DMS 273 treated with DMSO at 0.1 percent for 48 hours (cell line): ENCODE data around the gene RIMS4.
A peak's percentile ranks its signal among the peaks of the same experiment; 100 is the strongest.

Experiments
- DNase-seq: peaks from one replicate; lab custom pipeline; 2025; lab: John Stamatoyannopoulos, UW

Gene RIMS4

DNA sequence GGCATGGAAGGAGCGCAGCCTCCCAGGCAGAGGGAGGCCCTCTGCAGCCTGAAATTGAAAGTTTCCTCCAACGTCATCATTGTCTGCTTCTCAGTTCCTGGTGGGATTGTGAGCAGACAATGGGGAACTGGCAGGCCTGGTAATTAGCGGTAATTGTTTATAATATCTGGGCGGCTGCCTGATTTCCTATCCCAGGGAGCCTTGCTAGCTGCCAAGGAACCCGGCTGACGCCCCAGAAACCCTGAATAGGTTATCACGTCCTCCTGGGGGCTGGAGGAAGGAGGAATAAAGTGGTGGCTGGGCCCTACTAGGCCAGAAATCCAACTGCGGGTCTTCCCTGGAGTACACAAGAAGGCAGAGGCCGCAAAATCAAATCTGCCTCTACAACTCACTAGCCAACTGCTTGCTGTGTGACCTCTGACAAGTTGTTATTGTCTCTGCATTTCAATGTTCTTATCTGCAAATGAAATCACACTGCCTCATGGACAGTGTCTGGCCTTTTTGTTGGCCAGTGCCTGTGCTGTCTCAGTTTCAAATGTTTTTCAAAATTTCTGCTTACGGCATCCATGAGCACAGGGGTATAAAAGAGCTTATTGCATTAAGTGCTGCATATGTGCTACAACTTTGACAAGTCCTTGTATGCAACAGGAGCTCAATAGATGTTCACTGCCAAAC lies 47.7 kb downstream of the RIMS4 start:
- no peak for DNase-seq

DNA sequence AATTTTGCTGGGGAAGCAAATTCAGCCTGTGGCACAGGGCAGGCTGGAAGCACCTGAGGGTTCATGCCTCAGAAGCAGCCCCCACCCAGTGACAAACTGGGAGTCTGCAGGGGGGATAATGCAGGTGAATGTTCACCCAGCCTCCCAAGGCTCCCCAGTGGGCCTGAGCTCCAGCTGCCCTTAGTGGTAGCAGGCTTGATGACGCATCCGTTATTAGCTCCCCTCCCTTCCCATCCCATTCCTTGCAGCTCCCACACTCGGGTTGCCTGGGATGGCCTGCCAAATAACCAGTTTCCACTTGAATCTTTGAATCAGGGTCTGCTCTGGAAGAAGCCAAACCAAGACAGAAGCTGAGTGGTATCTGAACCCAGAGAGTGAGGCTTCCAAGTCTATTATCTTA lies 48.9 kb downstream of the RIMS4 start:
- no peak for DNase-seq

DNA sequence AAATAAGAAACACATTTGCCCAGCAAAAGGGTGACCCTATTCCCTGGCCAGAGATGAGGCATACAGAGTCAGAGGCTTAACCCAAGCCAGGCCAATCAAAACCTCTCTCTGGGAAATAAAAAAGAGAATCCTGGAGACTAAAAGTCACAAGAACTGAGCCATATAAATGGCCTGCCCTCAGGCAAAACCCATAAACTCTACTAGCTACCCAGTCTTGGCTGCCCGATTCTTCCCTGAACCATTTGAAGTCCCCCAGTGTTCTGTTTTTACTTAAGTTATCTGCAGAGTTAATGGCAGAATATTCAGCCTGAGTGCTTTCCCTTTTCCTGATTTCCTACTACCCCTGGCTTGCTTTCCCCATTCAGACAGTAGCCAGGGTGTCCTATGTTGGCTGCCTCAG lies 50.8 kb downstream of the RIMS4 start:
- no peak for DNase-seq

- no peak for DNase-seq
These were observed 51.9 kb downstream of the RIMS4 start for GRCh38 chr20:44758247-44759101.

- no peak for DNase-seq
These were observed 53.4 kb downstream of the RIMS4 start for GRCh38 chr20:44756956-44757355.

GRCh38 chr20:44756011-44756688 lies 54.2 kb downstream of the RIMS4 start:
- no peak for DNase-seq

GRCh38 chr20:44754554-44754953 lies 55.8 kb downstream of the RIMS4 start:
- DNase-seq = no peak

GRCh38 chr20:44752099-44752931 lies 58.0 kb downstream of the RIMS4 start:
- DNase-seq = no peak

DNA sequence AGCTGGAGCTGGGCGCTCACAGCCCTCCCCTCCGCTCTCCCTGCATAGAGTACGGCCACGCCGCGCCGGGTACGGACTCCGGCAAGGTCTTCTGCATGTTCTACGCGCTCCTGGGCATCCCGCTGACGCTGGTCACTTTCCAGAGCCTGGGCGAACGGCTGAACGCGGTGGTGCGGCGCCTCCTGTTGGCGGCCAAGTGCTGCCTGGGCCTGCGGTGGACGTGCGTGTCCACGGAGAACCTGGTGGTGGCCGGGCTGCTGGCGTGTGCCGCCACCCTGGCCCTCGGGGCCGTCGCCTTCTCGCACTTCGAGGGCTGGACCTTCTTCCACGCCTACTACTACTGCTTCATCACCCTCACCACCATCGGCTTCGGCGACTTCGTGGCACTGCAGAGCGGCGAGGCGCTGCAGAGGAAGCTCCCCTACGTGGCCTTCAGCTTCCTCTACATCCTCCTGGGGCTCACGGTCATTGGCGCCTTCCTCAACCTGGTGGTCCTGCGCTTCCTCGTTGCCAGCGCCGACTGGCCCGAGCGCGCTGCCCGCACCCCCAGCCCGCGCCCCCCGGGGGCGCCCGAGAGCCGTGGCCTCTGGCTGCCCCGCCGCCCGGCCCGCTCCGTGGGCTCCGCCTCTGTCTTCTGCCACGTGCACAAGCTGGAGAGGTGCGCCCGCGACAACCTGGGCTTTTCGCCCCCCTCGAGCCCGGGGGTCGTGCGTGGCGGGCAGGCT lies 60.1 kb downstream of the RIMS4 start:
- no peak for DNase-seq

GRCh38 chr20:44748005-44748370 lies 62.4 kb downstream of the RIMS4 start:
- DNase-seq = no peak

GRCh38 chr20:44747166-44748004 lies 63.0 kb downstream of the RIMS4 start:
- peak; percentile 76 for DNase-seq

- DNase-seq = no peak
These were observed 63.8 kb downstream of the RIMS4 start for GRCh38 chr20:44746367-44747165.

GRCh38 chr20:44745598-44746366 lies 64.6 kb downstream of the RIMS4 start, which contains the start of gene KCNK15:
TSS of gene KCNK15 (plus strand) at chr20:44745865. CDS start at chr20:44745911, 46 bp downstream.
- no peak for DNase-seq

DNA sequence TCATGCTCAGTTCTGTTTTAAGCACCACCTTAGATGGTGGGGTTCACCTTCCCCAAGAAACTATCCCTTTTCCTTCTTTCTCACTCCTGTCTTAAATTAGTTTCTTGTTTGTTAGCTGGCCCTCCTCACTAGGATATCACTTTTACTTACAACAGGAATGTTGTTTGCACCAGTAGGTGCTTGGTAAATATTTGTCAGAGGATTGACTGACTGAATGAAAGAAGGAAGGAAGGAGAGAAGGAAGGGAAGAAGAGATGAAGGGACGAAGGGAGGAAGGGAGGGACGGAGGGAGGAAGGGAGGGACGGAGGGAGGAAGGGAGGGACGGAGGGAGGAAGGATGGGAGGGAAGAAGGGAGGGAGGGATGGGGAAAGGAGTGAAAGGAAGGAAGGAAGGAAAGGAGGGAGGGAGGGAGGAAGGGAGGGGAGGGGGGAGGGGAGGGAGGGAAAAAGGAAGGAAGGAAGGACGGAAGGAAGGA lies 65.2 kb downstream of the RIMS4 start:
- DNase-seq = no peak

GRCh38 chr20:44743916-44744655 lies 66.3 kb downstream of the RIMS4 start:
- DNase-seq = no peak

DNA sequence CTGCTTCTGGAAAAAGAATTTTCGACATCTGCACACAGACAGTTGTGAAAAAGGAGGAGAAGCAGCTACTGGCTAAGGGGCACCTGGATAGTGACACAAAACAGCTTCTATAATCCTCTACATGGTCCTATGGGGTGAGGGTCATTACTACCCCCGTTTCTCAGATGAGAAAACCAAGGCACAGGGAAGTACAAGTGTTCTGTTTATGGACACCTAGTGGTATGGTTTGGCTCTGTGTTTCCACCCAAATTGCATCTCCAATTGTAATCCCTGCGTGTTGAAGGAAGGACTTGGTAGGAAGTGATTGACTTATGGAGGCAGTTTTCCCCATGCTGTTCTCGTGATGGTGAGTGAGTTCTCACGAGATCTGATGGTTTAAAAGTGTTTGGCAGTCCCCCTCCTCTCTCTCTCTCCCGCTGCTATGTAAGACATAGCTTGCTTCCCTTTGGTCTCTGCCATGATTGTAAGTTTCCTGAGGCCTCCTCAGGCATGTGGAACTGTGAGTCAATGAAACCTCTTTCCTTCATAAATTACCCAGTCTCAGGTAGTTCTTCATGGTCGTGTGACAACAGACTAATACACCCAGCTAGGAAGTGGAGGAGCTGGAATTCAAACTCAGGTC lies 67.2 kb downstream of the RIMS4 start:
- no peak for DNase-seq

GRCh38 chr20:44742304-44743079 lies 67.9 kb downstream of the RIMS4 start:
- DNase-seq = no peak
